Trophoblast cell (in vitro differentiated cells and primary cell): ENCODE measurements around the gene P4HA3.

Experiments used
- DNase-seq, 2 donors: peaks; one replicate each; pipeline ENCODE4 v3.0.0-alpha.2; 2016
- H2AFZ ChIP-seq: 2 replicates; pipeline ENCODE4 v1.6.1; 2013; ENCODE audit warnings: low read length, moderate library complexity, mild to moderate bottlenecking; ENCODE audit not compliant: insufficient read depth, poor library complexity
- H2AK5ac ChIP-seq: 2 replicates; pipeline ENCODE4 v1.6.1; 2013; ENCODE audit warnings: mild to moderate bottlenecking, low read length
- H2BK120ac ChIP-seq: 2 replicates; pipeline ENCODE4 v1.6.1; 2013; ENCODE audit warnings: low read length, mild to moderate bottlenecking, moderate library complexity; ENCODE audit not compliant: insufficient read depth, poor library complexity
- H2BK12ac ChIP-seq: 2 replicates; pipeline ENCODE4 v1.6.1; 2013; ENCODE audit warnings: mild to moderate bottlenecking, low read length, moderate library complexity
- H2BK5ac ChIP-seq: 2 replicates; pipeline ENCODE4 v1.6.1; 2013; ENCODE audit warnings: low read length, low read depth, moderate library complexity, mild to moderate bottlenecking; ENCODE audit not compliant: poor library complexity
- H3K14ac ChIP-seq: 2 replicates; pipeline ENCODE4 v1.6.1; 2013; ENCODE audit warnings: mild to moderate bottlenecking, low read length
- H3K18ac ChIP-seq: 2 replicates; pipeline ENCODE4 v1.6.1; 2013; ENCODE audit warnings: mild to moderate bottlenecking, low read length
- H3K23ac ChIP-seq: 2 replicates; pipeline ENCODE4 v1.6.1; 2013; ENCODE audit warnings: low read length
- H3K27ac ChIP-seq: 2 replicates; pipeline ENCODE4 v1.5.1; 2013; ENCODE audit warnings: low read depth, mild to moderate bottlenecking, inconsistent platforms, low read length, moderate library complexity
- H3K27me3 ChIP-seq: 2 replicates; pipeline ENCODE4 v1.6.1; 2013; ENCODE audit warnings: inconsistent platforms, mild to moderate bottlenecking, low read length, moderate library complexity; ENCODE audit not compliant: insufficient read depth
- H3K36me3 ChIP-seq, 2 experiments: 1 replicate in 1 of 2; 2 replicates in 1 of 2; pipeline ENCODE4 v1.6.1; 2013; ENCODE audit warnings: low read length in 2 of 2, mild to moderate bottlenecking in 2 of 2, moderate library complexity in 1 of 2; ENCODE audit not compliant: insufficient read depth in 2 of 2, control insufficient read depth in 1 of 2
- H3K4ac ChIP-seq: 2 replicates; pipeline ENCODE4 v1.6.1; 2013; ENCODE audit warnings: low read depth, mild to moderate bottlenecking, low read length, moderate library complexity
- H3K4me1 ChIP-seq, 2 experiments: 1 replicate in 1 of 2; 2 replicates in 1 of 2; pipeline ENCODE4 v1.6.1; 2013; ENCODE audit warnings: low read length in 2 of 2, mild to moderate bottlenecking in 2 of 2, moderate library complexity in 1 of 2; ENCODE audit not compliant: insufficient read depth in 2 of 2, control insufficient read depth in 1 of 2
- H3K4me2 ChIP-seq: 2 replicates; pipeline ENCODE4 v1.6.1; 2013; ENCODE audit warnings: inconsistent platforms, mild to moderate bottlenecking, low read length, moderate library complexity
- H3K4me3 ChIP-seq: 2 replicates; pipeline ENCODE4 v1.5.1; 2013; ENCODE audit warnings: mild to moderate bottlenecking, low read depth, low read length, inconsistent platforms
- H3K79me1 ChIP-seq: one replicate; pipeline ENCODE4 v1.6.1; 2013; ENCODE audit warnings: low read length
- H3K79me2 ChIP-seq: 2 replicates; pipeline ENCODE4 v1.6.1; 2013; ENCODE audit warnings: low read length, mild to moderate bottlenecking; ENCODE audit not compliant: control insufficient read depth, insufficient read depth, poor library complexity
- H3K9ac ChIP-seq: 2 replicates; pipeline ENCODE4 v1.6.1; 2013; ENCODE audit warnings: mild to moderate bottlenecking, low read length
- H3K9me3 ChIP-seq: 2 replicates; pipeline ENCODE4 v1.6.1; 2013; ENCODE audit warnings: low read depth, mild to moderate bottlenecking, control low read depth, inconsistent platforms, low read length; ENCODE audit not compliant: insufficient read depth
- H4K12ac ChIP-seq: 2 replicates; pipeline ENCODE4 v1.6.1; 2013; ENCODE audit warnings: low read depth, mild to moderate bottlenecking, low read length, moderate library complexity
- H4K8ac ChIP-seq: 2 replicates; pipeline ENCODE4 v1.6.1; 2013; ENCODE audit warnings: low read depth, mild to moderate bottlenecking, low read length, moderate library complexity
- H4K91ac ChIP-seq: one replicate; pipeline ENCODE4 v1.6.1; 2013; ENCODE audit warnings: low read depth, mild to moderate bottlenecking, low read length, moderate library complexity
- whole genome bisulfite sequencing: extraction: QIAGEN DNeasy Blood & Tissue Kit; methylation state at CpG from one replicate; pipeline ENCODE4 v1.1.7; 2013; ENCODE audit warnings: missing lambda C conversion rate; ENCODE audit not compliant: insufficient read length, insufficient coverage; ENCODE audit errors: extremely low coverage; 5-methylcytosine and 5-hydroxymethylcytosine counted together

P4HA3 gene

DNA sequence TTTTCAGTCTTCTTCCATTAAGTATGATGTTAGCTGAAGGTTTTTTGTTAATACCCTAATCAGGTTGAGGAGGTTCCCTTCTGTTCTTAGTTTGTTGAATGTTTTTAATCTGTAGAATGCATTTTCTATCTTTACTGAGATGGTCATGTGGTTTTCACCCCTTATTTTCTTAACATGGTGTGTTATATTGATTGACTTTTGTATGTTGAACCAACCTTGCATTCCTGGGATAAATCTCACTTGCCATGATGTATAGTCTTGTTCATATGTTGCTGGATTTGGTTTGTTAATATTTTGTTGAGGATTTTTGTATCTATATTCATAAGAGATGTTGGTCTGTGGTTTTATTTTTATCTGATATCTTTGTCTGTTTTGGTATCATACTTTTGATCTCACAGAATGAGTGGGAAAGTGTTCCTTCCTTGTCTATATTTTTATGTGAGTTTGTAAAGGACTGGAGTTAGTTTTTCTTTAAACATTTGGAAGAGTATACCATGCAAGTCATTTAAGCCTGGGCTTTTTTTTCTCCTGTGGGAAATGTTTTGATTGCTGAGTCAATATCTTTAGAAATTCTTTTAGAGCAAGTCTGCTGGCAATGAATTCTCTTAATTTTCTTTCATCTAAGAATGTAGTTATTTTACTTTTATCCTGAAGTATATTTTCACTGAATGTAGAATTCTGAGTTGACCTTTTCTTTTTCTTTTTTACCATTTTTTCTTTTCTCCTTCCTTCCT is 5.5 kb upstream of the P4HA3 start:
- H2BK12ac ChIP-seq: no peak overlapping the region
- DNase-seq: no peak
- H4K91ac ChIP-seq: no peak overlapping the region
- no peaks in the 10 kb centered on the region for H3K4me1 ChIP-seq
- no peak overlapping the region for H2BK120ac ChIP-seq
- H3K4ac ChIP-seq: no peak overlapping the region
- no peaks in the 10 kb centered on the region for H3K79me2 ChIP-seq
- H3K27ac ChIP-seq: no peak overlapping the region
- H4K12ac ChIP-seq: no peak overlapping the region
- peaks cover 3% of the 10 kb centered on the region for H3K9me3 ChIP-seq
- no peaks in the 10 kb centered on the region for H3K79me1 ChIP-seq
- no peak overlapping the region for H2AFZ ChIP-seq
- H3K27me3 ChIP-seq: no peaks in the 10 kb centered on the region
- no peak overlapping the region for H3K9ac ChIP-seq
- no peak overlapping the region for H4K8ac ChIP-seq
- H3K4me3 ChIP-seq: no peak overlapping the region
- H3K36me3 ChIP-seq: no peaks in the 10 kb centered on the region
- no peak overlapping the region for H3K23ac ChIP-seq
- H3K4me2 ChIP-seq: no peak overlapping the region
- no peak overlapping the region for H2AK5ac ChIP-seq
- no peak overlapping the region for H3K18ac ChIP-seq
- no peak overlapping the region for H2BK5ac ChIP-seq
- no peak overlapping the region for H3K14ac ChIP-seq

DNA sequence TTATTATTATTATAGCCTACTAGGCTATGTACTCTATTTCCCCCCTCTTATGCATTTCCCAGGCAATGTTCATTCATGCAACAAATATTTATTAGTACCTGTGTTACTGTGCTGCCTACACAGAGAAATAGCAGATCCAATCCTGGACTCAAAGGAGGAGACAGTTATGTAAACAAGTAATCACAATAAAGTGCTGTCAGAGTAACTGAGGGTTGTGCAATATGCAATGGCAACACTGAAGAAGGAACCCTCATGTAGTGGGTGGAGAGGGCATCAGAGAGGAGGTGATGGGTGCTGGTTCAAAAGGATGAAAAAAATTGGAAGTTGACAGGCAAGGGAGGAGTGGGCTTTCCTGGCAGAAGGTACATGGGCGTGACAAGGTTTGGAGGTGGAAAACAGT is 886 bp upstream of the P4HA3 start:
- Histone ChIP-seq H3K23ac (no peak overlapping the region), H4K8ac (no peak overlapping the region), H3K4me1 (peaks cover 5 to 6% of the 10 kb centered on the region in 2 experiments), H4K12ac (no peak overlapping the region), H3K36me3 (no peaks in the 10 kb centered on the region), H2BK5ac (no peak overlapping the region), H4K91ac (no peak overlapping the region), H3K9ac (no peak overlapping the region), H3K79me1 (no peaks in the 10 kb centered on the region), H3K27me3 (peaks cover 8% of the 10 kb centered on the region), H3K4ac (no peak overlapping the region), H3K14ac (no peak overlapping the region), H2BK120ac (no peak overlapping the region), H2AFZ (no peak overlapping the region), H3K27ac (no peak overlapping the region), H3K4me2 (no peak overlapping the region), H3K4me3 (no peak overlapping the region), H2BK12ac (no peak overlapping the region), H2AK5ac (no peak overlapping the region), H3K9me3 (peaks cover 10% of the 10 kb centered on the region), H3K79me2 (no peaks in the 10 kb centered on the region), H3K18ac (no peak overlapping the region)
- peak in 1 of 2 donors; percentile 56 for DNase-seq
- WGBS: no CpG with 5 or more reads among the region's 1 CpG

DNA sequence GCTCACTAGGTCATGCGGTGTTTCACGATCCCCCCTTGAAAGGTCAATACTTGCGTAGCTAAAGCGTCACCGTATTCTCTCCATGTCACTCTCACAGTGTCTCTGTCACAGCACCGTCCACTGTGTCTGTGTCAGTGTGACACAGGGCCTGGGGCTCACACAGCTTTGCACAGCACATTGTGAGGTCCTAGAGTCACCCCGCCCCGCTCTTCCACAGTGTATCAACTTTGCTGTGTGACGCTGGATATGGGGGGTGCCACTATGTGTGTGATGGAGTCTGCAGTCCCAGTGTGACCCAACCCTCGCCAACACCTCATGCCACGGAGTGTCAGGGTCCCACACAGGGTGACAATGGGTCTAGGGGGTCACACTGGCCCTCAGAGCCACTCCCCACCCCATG is 583 bp downstream of the P4HA3 start:
- Histone ChIP-seq H4K12ac (no peak overlapping the region), H3K4me2 (peak overlapping the region; percentile 77), H3K79me2 (no peaks in the 10 kb centered on the region), H3K9ac (no peak overlapping the region), H3K14ac (no peak overlapping the region), H3K4me1 (peaks cover 5 to 6% of the 10 kb centered on the region in 2 experiments), H3K27ac (no peak overlapping the region), H3K27me3 (peaks cover 8% of the 10 kb centered on the region), H3K18ac (no peak overlapping the region), H3K4me3 (peak overlapping the region; percentile 67), H2AFZ (peak overlapping the region; percentile 14), H2AK5ac (no peak overlapping the region), H4K91ac (no peak overlapping the region), H3K36me3 (no peaks in the 10 kb centered on the region), H2BK120ac (no peak overlapping the region), H2BK12ac (no peak overlapping the region), H3K79me1 (no peaks in the 10 kb centered on the region), H2BK5ac (no peak overlapping the region), H3K9me3 (peaks cover 10% of the 10 kb centered on the region), H3K23ac (no peak overlapping the region), H3K4ac (no peak overlapping the region), H4K8ac (no peak overlapping the region)
- no CpG with 5 or more reads among the region's 11 CpGs for WGBS
- no peak for DNase-seq

DNA sequence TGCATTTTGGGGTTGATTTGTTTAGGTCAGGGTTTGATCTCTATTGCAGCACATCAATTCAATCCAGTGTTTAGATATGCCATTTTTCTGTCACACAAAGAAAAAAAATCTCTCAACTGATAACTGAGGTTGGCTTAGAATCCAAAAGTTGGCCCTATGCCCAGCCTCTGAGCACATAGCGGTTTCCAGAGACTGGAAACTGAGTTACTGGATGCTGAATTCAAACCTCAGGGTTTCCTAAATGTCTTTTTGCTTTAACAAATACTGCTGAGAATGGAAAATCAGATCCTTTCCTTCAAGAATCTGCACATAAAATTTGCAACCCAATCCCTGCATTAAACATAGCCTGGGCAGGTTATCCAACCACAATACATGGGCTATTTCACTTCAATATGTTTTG is 4.0 kb downstream of the P4HA3 start:
- no peak overlapping the region for H3K4ac ChIP-seq
- H3K27me3 ChIP-seq: peaks cover 8% of the 10 kb centered on the region
- H2AFZ ChIP-seq: no peak overlapping the region
- no peak overlapping the region for H4K91ac ChIP-seq
- H3K4me2 ChIP-seq: no peak overlapping the region
- H2BK5ac ChIP-seq: no peak overlapping the region
- H3K18ac ChIP-seq: no peak overlapping the region
- H3K79me2 ChIP-seq: no peaks in the 10 kb centered on the region
- no peak overlapping the region for H2AK5ac ChIP-seq
- no peak overlapping the region for H3K14ac ChIP-seq
- H3K9ac ChIP-seq: no peak overlapping the region
- WGBS: no CpG with 5 or more reads among the region's 1 CpG
- H3K27ac ChIP-seq: no peak overlapping the region
- no peaks in the 10 kb centered on the region for H3K79me1 ChIP-seq
- no peaks in the 10 kb centered on the region for H3K36me3 ChIP-seq
- no peak overlapping the region for H2BK120ac ChIP-seq
- no peak overlapping the region for H2BK12ac ChIP-seq
- peaks cover 5 to 6% of the 10 kb centered on the region in 2 experiments for H3K4me1 ChIP-seq
- H3K9me3 ChIP-seq: peaks cover 8% of the 10 kb centered on the region
- DNase-seq: no peak
- no peak overlapping the region for H3K4me3 ChIP-seq
- H4K12ac ChIP-seq: no peak overlapping the region
- H4K8ac ChIP-seq: no peak overlapping the region
- H3K23ac ChIP-seq: no peak overlapping the region
